AG04449 (cell line): Measurements from ENCODE around the gene GALNT18.
"Not testable (repeated sequence)": the region's sequence is repeated elsewhere in the genome, so short reads cannot be mapped to it uniquely, and the experiment has no call there.

Experiments used
- CTCF ChIA-PET: fragments of 350-600 bp; formaldehyde crosslinking; extraction: SDS; loops from one replicate; lab custom pipeline; 2021; ENCODE audit warnings: antibody characterized with exemption; lab: Yijun Ruan, JAX
- POLR2A ChIA-PET: fragments of 400-600, 350-600 bp; formaldehyde crosslinking; extraction: SDS; loops from one replicate; lab custom pipeline; 2020; ENCODE audit warnings: antibody characterized with exemption, inconsistent platforms; lab: Yijun Ruan, JAX
- DNase-seq: peaks from one replicate; pipeline ENCODE4 v3.0.0-alpha.2; 2010; ENCODE audit warnings: low read depth, low spot score
- H3K4me3 ChIP-seq: 2 replicates; pipeline ENCODE4 v1.5.1; 2011; ENCODE audit warnings: low read depth, mild to moderate bottlenecking, control low read depth, low read length
- CTCF ChIP-seq: IDR thresholded peaks from one replicate; pipeline ENCODE4 v1.5.1; 2011; ENCODE audit warnings: mild to moderate bottlenecking, moderate library complexity, low read length, control low read depth, inconsistent platforms; ENCODE audit not compliant: insufficient read depth; ENCODE audit errors: missing control alignments

GALNT18 gene

GRCh38 chr11:11449327-11449726 is 172.5 kb downstream of the GALNT18 start:
- CTCF ChIA-PET: no interaction called here

GRCh38 chr11:11448626-11449025 is 173.2 kb downstream of the GALNT18 start:
- H3K4me3 ChIP-seq: no peak overlapping the region
- ChIA-PET POLR2A (no interaction called here), CTCF (no interaction called here)
- no peak for DNase-seq
- no peak for TF ChIP-seq CTCF

More at GRCh38 chr11:11449327-11449726, 172.5 kb downstream of the GALNT18 start:
- no peak overlapping the region for H3K4me3 ChIP-seq
- POLR2A ChIA-PET: no interaction called here
- DNase-seq: no peak
- TF ChIP-seq CTCF: no peak

- POLR2A ChIA-PET, H3K4me3 ChIP-seq, CTCF ChIA-PET, DNase-seq: not testable (repeated sequence)
Measured at GRCh38 chr11:11447601-11448000, 174.2 kb downstream of the GALNT18 start.

GRCh38 chr11:11446967-11447366 is 174.8 kb downstream of the GALNT18 start:
- no peak for TF ChIP-seq CTCF
- DNase-seq: no peak

GRCh38 chr11:11446564-11446963 is 175.2 kb downstream of the GALNT18 start:
- CTCF ChIA-PET: no interaction called here
- no peak for DNase-seq
- no peak for TF ChIP-seq CTCF
- no peak overlapping the region for H3K4me3 ChIP-seq
- POLR2A ChIA-PET: no interaction called here

More at GRCh38 chr11:11446967-11447366, 174.8 kb downstream of the GALNT18 start:
- ChIA-PET POLR2A (no interaction called here), CTCF (no interaction called here)
- H3K4me3 ChIP-seq: no peak overlapping the region

- ChIA-PET CTCF (no interaction called here), POLR2A (no interaction called here)
- DNase-seq: no peak
- no peak for TF ChIP-seq CTCF
- H3K4me3 ChIP-seq: no peak overlapping the region
Measured at GRCh38 chr11:11445441-11446185, 176.2 kb downstream of the GALNT18 start.

GRCh38 chr11:11444804-11445131 is 177.0 kb downstream of the GALNT18 start:
- TF ChIP-seq CTCF: no peak
- POLR2A ChIA-PET: no interaction called here
- CTCF ChIA-PET: no interaction called here
- DNase-seq: no peak
- H3K4me3 ChIP-seq: no peak overlapping the region
